Measurements from ENCODE around the gene PKM.
"Not testable (repeated sequence)": the region's sequence is repeated elsewhere in the genome, so short reads cannot be mapped to it uniquely, and the experiment has no call there.

PKM gene

GRCh38 chr15:72176159-72176558, 54.8 kb downstream of the PKM start:
- no peak for DNase-seq (ENCODE audit: low read depth in 2 of 2)

- no peak for DNase-seq (ENCODE audit: low read depth in 2 of 2)
Observed at GRCh38 chr15:72175186-72176044, 55.6 kb downstream of the PKM start.

- DNase-seq (ENCODE audit: low read depth in 2 of 2): no peak
Observed at GRCh38 chr15:72174551-72175165, 56.3 kb downstream of the PKM start.

GRCh38 chr15:72173864-72174550, 57.0 kb downstream of the PKM start:
- DNase-seq (ENCODE audit: low read depth in 2 of 2): no peak

GRCh38 chr15:72173401-72173800, 57.6 kb downstream of the PKM start:
- no peak for DNase-seq (ENCODE audit: low read depth in 2 of 2)

GRCh38 chr15:72172796-72173195, 58.2 kb downstream of the PKM start:
- no peak for DNase-seq (ENCODE audit: low read depth in 2 of 2)

- DNase-seq (ENCODE audit: low read depth in 2 of 2): not testable (repeated sequence)
Observed at GRCh38 chr15:72171978-72172377, 59.0 kb downstream of the PKM start.

- no peak for DNase-seq (ENCODE audit: low read depth in 2 of 2)
Observed at GRCh38 chr15:72170691-72171090, 60.3 kb downstream of the PKM start.

GRCh38 chr15:72169921-72170611, 60.9 kb downstream of the PKM start:
- DNase-seq (ENCODE audit: low read depth in 2 of 2): no peak

- DNase-seq (ENCODE audit: low read depth in 2 of 2): no peak
Observed at GRCh38 chr15:72169236-72169920, 61.6 kb downstream of the PKM start.

GRCh38 chr15:72168808-72169190, 62.2 kb downstream of the PKM start:
- DNase-seq (ENCODE audit: low read depth in 2 of 2): no peak

- no peak for DNase-seq (ENCODE audit: low read depth in 2 of 2)
Observed at GRCh38 chr15:72168131-72168807, 62.7 kb downstream of the PKM start.

GRCh38 chr15:72167445-72167844, 63.5 kb downstream of the PKM start:
- no peak for DNase-seq (ENCODE audit: low read depth in 2 of 2)

GRCh38 chr15:72166716-72167417, 64.1 kb downstream of the PKM start:
- DNase-seq (ENCODE audit: low read depth in 2 of 2): no peak

GRCh38 chr15:72163719-72164118, 67.3 kb downstream of the PKM start:
- DNase-seq (ENCODE audit: low read depth in 2 of 2): no peak

GRCh38 chr15:72162569-72162968, 68.4 kb downstream of the PKM start:
- DNase-seq (ENCODE audit: low read depth in 2 of 2): no peak

- DNase-seq (ENCODE audit: low read depth in 2 of 2): no peak
Observed at GRCh38 chr15:72161361-72162132, 69.4 kb downstream of the PKM start.

- DNase-seq (ENCODE audit: low read depth in 2 of 2): no peak
Observed at GRCh38 chr15:72160696-72161245, 70.2 kb downstream of the PKM start.

GRCh38 chr15:72156928-72157327, 74.1 kb downstream of the PKM start:
- DNase-seq (ENCODE audit: low read depth in 2 of 2): no peak

All from stimulated activated CD4-positive, alpha-beta T cell treated with anti-CD3 and anti-CD28 coated beads, Interleukin-1b, Interleukin-23, amount 100 ng/mL, for 4 hours (primary cell).